Measurements from ENCODE around the gene SAMD13. TPM values are rescaled to one million over a fixed set of nuclear protein-coding genes. Genes with fewer than 3 reads are reported as not detected.

Gene SAMD13
- total and polyA plus RNA-seq, 2 donors (not counting 1 experiment from before 2014, with no cell fraction given) = 0.42 TPM; not detected in 1

DNA sequence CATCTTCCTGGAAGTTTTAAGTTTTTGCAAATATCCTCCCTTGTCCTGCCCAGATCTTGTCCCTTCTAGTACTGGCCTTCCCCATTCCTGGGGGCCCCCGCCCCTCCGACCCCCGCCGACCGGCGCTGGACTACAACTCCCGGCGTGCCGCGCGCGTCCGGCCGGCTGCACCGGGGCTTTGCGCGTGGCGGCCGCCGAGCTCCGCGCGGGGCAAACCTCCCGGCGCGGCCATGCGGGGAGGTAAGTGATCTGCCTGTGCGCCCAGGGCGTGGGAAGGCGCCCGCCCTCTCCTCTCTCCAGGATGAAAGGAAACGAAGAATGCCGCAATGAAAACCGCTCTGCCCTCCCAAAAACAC, 3.2 kb upstream of the SAMD13 start:
- Histone ChIP-seq H3K79me2 (ENCODE audit: control insufficient read depth, insufficient read depth, low read length) (no peaks in the 10 kb centered on the region), H3K4me1 (ENCODE audit: control insufficient read depth in 2 of 2, insufficient read depth in 2 of 2, low read length in 2 of 2) (peaks cover 31 to 32% of the 10 kb centered on the region in 2 donors), H3K27ac (ENCODE audit: low read length in 2 of 2) (no peak overlapping the region), H2AFZ (ENCODE audit: insufficient read depth, low read depth, low read length, poor library complexity, severe bottlenecking) (peak overlapping the region; percentile 97), H3K9ac (ENCODE audit: low read length) (peak overlapping the region; percentile 77), H3K36me3 (replicated peaks in 1 of 2; ENCODE audit: control extremely low read depth in 1 of 2, control insufficient read depth in 1 of 2, extremely low read depth in 1 of 2, insufficient read depth in 2 of 2, low read length in 1 of 2) (no peaks in the 10 kb centered on the region), H3K4me3 (ENCODE audit: control extremely low read depth in 1 of 5, extremely low read depth in 1 of 5, insufficient read depth in 1 of 5, low read depth in 2 of 5, low read length in 4 of 5) (peak overlapping the region; percentile 66 to 86 (median 84)), H4K20me1 (ENCODE audit: control insufficient read depth, insufficient read depth, low read length, poor library complexity, severe bottlenecking) (no peaks in the 10 kb centered on the region), H3K27me3 (replicated peaks in 1 of 4; ENCODE audit: control extremely low read depth in 1 of 4, control insufficient read depth in 3 of 4, insufficient read depth in 4 of 4, low read length in 3 of 4) (peaks cover 0 to 15% (median 9%) of the 10 kb centered on the region in 4 experiments), H3K4me2 (replicated peaks; ENCODE audit: low read depth, low read length, poor library complexity, severe bottlenecking) (peak overlapping the region; percentile 84), H3K9me3 (ENCODE audit: control extremely low read depth in 1 of 3, control insufficient read depth in 2 of 3, insufficient read depth in 1 of 3, low read length in 2 of 3) (no peaks in the 10 kb centered on the region)
- ATAC-seq (ENCODE audit: low read depth) (peak; percentile 87), DNase-seq (no peak)
- Mint-ChIP-seq H3K27me3 (peaks cover 20% of the 10 kb centered on the region), H3K4me3 (peak overlapping the region; percentile 94), H3K4me1 (peaks cover 36% of the 10 kb centered on the region), H3K27ac (peak overlapping the region; percentile 69), H3K9me3 (ENCODE audit: insufficient read depth) (no peaks in the 10 kb centered on the region)
- POLR2A ChIA-PET = interaction anchor here (0.7 to 1.4 kb wide), 2 partner anchors 12 to 154 kb away, joined by 3 read pairs; partner anchors contain the start of gene PRKACB
- TF ChIP-seq EZH2 (IDR thresholded peaks at IDR 0.05; ENCODE audit: borderline replicate concordance, insufficient read depth, low read depth, low read length, poor library complexity, severe bottlenecking) = no peak
- TF ChIP-seq, protein P1, sequence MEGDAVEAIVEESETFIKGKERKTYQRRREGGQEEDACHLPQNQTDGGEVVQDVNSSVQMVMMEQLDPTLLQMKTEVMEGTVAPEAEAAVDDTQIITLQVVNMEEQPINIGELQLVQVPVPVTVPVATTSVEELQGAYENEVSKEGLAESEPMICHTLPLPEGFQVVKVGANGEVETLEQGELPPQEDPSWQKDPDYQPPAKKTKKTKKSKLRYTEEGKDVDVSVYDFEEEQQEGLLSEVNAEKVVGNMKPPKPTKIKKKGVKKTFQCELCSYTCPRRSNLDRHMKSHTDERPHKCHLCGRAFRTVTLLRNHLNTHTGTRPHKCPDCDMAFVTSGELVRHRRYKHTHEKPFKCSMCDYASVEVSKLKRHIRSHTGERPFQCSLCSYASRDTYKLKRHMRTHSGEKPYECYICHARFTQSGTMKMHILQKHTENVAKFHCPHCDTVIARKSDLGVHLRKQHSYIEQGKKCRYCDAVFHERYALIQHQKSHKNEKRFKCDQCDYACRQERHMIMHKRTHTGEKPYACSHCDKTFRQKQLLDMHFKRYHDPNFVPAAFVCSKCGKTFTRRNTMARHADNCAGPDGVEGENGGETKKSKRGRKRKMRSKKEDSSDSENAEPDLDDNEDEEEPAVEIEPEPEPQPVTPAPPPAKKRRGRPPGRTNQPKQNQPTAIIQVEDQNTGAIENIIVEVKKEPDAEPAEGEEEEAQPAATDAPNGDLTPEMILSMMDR (IDR thresholded peaks at IDR 0.05) = no peak
- under 1% methylated on average over 32 of the region's 34 CpGs for WGBS (ENCODE audit: insufficient coverage)
- CTCF ChIA-PET = interaction anchor here (0.6 to 1.3 kb wide), 3 partner anchors 130 to 136 kb away, joined by 3 read pairs; no protein-coding TSS in a partner anchor
- intact Hi-C loops (cut with micrococcal nuclease) = loop anchor here (1.0 to 5.0 kb wide), 5 partner anchors 138 to 392 kb away; partner anchors contain the start of genes CTBS, GNG5, SPATA1 and SSX2IP

Data from B cell (primary cell).